Coronary artery (tissue), 2 donors: ENCODE measurements around the gene KIF2C.
A peak's percentile ranks its signal among the peaks of the same experiment; 100 is the strongest.

ENCODE experiments used
- DNase-seq: peaks from one replicate; pipeline ENCODE4 v3.0.0-alpha.2; 2017; ENCODE audit warnings: low spot score
- H3K27ac ChIP-seq, 2 donors: fragments of 200-600 bp; sonication (generic); one replicate each; pipeline ENCODE4 v1.5.1; 2016 to 2019
- H3K4me3 ChIP-seq: fragments of 200-600 bp; sonication (generic); 2 replicates; pipeline ENCODE4 v1.5.1; 2016; ENCODE audit warnings: mild to moderate bottlenecking, moderate library complexity
- CTCF ChIP-seq: fragments of 200-600 bp; sonication (generic); IDR thresholded peaks from one replicate; pipeline ENCODE4 v1.5.1; 2019; ENCODE audit warnings: antibody characterized with exemption

Gene KIF2C

GRCh38 chr1:44803312-44804095, 63.9 kb downstream of the KIF2C start:
- no peak for TF ChIP-seq CTCF
- no peak for DNase-seq
- Histone ChIP-seq H3K27ac (peak overlapping the region; percentile 56 to 97), H3K4me3 (peak overlapping the region; percentile 93)

DNA sequence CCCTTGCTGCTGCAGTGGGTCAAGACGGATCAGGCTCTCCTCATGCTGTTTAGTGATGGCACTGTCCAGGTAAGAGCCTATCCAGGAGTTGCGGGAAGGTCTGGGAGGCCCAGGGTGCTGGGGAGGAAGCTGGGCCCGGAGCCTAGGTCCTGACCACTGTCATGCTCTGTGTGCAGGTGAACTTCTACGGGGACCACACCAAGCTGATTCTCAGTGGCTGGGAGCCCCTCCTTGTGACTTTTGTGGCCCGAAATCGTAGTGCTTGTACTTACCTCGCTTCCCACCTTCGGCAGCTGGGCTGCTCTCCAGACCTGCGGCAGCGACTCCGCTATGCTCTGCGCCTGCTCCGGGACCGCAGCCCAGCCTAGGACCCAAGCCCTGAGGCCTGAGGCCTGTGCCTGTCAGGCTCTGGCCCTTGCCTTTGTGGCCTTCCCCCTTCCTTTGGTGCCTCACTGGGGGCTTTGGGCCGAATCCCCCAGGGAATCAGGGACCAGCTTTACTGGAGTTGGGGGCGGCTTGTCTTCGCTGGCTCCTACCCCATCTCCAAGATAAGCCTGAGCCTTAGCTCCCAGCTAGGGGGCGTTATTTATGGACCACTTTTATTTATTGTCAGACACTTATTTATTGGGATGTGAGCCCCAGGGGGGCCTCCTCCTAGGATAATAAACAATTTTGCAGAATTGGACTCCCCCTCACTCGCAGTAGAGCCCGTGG, 65.8 kb downstream of the KIF2C start:
- H3K4me3 ChIP-seq, result no peak overlapping the region
- H3K27ac ChIP-seq, result peak overlapping the region; percentile 100
- TF ChIP-seq CTCF, result no peak
- DNase-seq, result peak; percentile 75

- DNase-seq, result peak; percentile 79
- TF ChIP-seq CTCF, result no peak
- H3K4me3 ChIP-seq, result peak overlapping the region; percentile 64
Measured at GRCh38 chr1:44806025-44806703, 66.5 kb downstream of the KIF2C start.

GRCh38 chr1:44806704-44807363, 67.2 kb downstream of the KIF2C start, which contains the start of gene DYNLT4:
Gene DYNLT4, minus strand, starts transcription at chr1:44807351. Its CDS starts 683 bp downstream, at chr1:44806668.
- DNase-seq, result no peak
- Histone ChIP-seq H3K27ac (peak within 1 kb of the TSS; percentile 100), H3K4me3 (peak within 1 kb of the TSS; percentile 64)
- no peak for TF ChIP-seq CTCF

More at GRCh38 chr1:44806025-44806703, 66.5 kb downstream of the KIF2C start:
- peak overlapping the region; percentile 100 for H3K27ac ChIP-seq

DNA sequence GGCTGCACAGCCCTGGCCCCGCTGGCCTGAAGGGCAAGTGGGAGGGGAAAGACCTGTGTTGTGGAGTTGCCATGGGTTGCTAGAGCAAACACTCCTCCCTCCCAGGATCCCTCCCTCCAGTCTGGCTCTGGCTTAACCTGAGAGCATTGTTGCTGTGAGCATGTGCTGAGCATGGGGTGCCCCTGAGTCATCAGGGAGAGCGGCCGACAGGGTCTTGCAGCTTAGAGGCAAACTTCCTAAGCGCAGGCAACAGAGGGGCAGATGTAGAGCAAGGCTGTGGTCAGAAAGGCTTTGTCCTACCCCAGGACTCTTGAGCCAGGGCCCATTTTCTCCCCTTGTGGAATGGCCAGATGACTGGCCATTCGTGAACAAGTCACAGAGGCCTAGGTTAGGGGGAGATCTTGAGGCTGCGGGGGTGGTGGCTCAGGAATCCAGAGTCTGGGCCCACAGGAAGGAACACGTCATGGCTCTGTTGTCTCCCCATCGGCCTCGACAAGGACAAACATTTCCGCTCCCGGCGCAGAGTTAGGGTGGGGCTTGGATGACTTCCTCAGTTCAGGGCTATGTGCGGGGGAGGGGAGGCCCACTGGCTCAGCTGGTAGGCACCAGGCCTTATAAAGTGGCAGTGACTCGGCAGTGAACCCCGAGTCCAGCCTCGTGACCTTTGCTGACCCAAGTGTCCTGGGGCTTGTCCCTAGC, 67.9 kb downstream of the KIF2C start:
- H3K4me3 ChIP-seq, result peak overlapping the region; percentile 64
- peak; percentile 99 for DNase-seq
- H3K27ac ChIP-seq, result peak overlapping the region; percentile 100
- TF ChIP-seq CTCF, result no peak
